ENCODE results near the gene CDV3. TPM values are rescaled to one million over a fixed set of nuclear protein-coding genes. Genes with fewer than 3 reads are reported as not detected.

CDV3 gene
- total RNA-seq, 2 donors from 2014 or later, result 114 to 118 TPM

DNA sequence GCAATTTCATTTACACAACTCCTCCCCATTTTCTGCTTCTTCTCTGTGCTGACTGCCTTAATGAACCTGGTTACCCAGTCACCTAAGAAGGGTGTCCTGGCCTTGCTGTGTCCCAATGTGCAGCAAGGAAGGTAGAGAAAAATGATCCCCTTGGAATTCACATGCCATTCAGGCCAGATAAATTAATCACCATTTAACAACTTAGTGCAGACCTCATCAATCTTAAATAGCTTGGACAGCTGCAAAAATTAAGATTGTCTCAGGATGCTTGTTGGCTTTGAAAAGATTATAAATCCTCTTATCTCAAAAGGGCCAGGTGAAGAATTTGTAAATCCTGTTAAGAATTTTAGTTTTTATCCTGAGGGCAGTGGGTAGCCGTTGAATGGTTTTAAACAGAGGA lies 9.7 kb upstream of the CDV3 start:
- Mint-ChIP-seq H3K27ac (peak overlapping the region; percentile 23), H3K4me1 (peaks cover 15% of the 10 kb centered on the region), H3K36me3 (ENCODE audit: low read depth) (no peaks in the 10 kb centered on the region), H3K4me3 (no peak overlapping the region), H3K27me3 (ENCODE audit: insufficient read depth) (no peaks in the 10 kb centered on the region), H3K9me3 (no peaks in the 10 kb centered on the region)
- WGBS, 2 experiments (ENCODE audit: insufficient coverage in 1 of 2, insufficient read length in 1 of 2), result 60% methylated on average over 1 of the region's 1 CpG; no CpG with 5 or more reads in 1 of the 2 experiments
- Histone ChIP-seq H3K4me3 (ENCODE audit: low read length) (no peak overlapping the region), H3K36me3 (ENCODE audit: control insufficient read depth, insufficient read depth, low read length) (no peaks in the 10 kb centered on the region), H3K9me3 (ENCODE audit: control insufficient read depth, low read length) (no peaks in the 10 kb centered on the region), H3K4me1 (ENCODE audit: control insufficient read depth, insufficient read depth, low read length) (peaks cover 13% of the 10 kb centered on the region), H3K27me3 (ENCODE audit: control insufficient read depth, insufficient read depth, low read length, poor library complexity, severe bottlenecking) (no peaks in the 10 kb centered on the region), H3K9ac (ENCODE audit: extremely low read depth, low read length, poor library complexity, severe bottlenecking) (no peak overlapping the region), H3K27ac (ENCODE audit: low read depth, low read length) (no peak overlapping the region)
- no peak for DNase-seq
- TF ChIP-seq, protein P1, sequence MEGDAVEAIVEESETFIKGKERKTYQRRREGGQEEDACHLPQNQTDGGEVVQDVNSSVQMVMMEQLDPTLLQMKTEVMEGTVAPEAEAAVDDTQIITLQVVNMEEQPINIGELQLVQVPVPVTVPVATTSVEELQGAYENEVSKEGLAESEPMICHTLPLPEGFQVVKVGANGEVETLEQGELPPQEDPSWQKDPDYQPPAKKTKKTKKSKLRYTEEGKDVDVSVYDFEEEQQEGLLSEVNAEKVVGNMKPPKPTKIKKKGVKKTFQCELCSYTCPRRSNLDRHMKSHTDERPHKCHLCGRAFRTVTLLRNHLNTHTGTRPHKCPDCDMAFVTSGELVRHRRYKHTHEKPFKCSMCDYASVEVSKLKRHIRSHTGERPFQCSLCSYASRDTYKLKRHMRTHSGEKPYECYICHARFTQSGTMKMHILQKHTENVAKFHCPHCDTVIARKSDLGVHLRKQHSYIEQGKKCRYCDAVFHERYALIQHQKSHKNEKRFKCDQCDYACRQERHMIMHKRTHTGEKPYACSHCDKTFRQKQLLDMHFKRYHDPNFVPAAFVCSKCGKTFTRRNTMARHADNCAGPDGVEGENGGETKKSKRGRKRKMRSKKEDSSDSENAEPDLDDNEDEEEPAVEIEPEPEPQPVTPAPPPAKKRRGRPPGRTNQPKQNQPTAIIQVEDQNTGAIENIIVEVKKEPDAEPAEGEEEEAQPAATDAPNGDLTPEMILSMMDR (conservative IDR thresholded peaks at IDR 0.05), result no peak

- no peak for DNase-seq
- peaks cover 15% of the 10 kb centered on the region for H3K4me1 Mint-ChIP-seq
- Histone ChIP-seq H3K27me3 (ENCODE audit: control insufficient read depth, insufficient read depth, low read length, poor library complexity, severe bottlenecking) (no peaks in the 10 kb centered on the region), H3K4me1 (ENCODE audit: control insufficient read depth, insufficient read depth, low read length) (peaks cover 13% of the 10 kb centered on the region), H3K4me3 (ENCODE audit: low read length) (no peak overlapping the region), H3K9me3 (ENCODE audit: control insufficient read depth, low read length) (no peaks in the 10 kb centered on the region), H3K9ac (ENCODE audit: extremely low read depth, low read length, poor library complexity, severe bottlenecking) (no peak overlapping the region), H3K27ac (ENCODE audit: low read depth, low read length) (no peak overlapping the region), H3K36me3 (ENCODE audit: control insufficient read depth, insufficient read depth, low read length) (no peaks in the 10 kb centered on the region)
- H3K9me3 Mint-ChIP-seq, result no peaks in the 10 kb centered on the region
- no peaks in the 10 kb centered on the region for H3K27me3 Mint-ChIP-seq (ENCODE audit: insufficient read depth)
- H3K4me3 Mint-ChIP-seq, result no peak overlapping the region
- H3K27ac Mint-ChIP-seq, result no peak overlapping the region
- TF ChIP-seq, protein P1 (conservative IDR thresholded peaks at IDR 0.05), result no peak
- WGBS, 2 experiments (ENCODE audit: insufficient coverage in 1 of 2, insufficient read length in 1 of 2), result 77 to 89% methylated on average over 8 of the region's 8 CpGs
- no peaks in the 10 kb centered on the region for H3K36me3 Mint-ChIP-seq (ENCODE audit: low read depth)
Measured at GRCh38 chr3:133568294-133569014, 5.0 kb upstream of the CDV3 start.

DNA sequence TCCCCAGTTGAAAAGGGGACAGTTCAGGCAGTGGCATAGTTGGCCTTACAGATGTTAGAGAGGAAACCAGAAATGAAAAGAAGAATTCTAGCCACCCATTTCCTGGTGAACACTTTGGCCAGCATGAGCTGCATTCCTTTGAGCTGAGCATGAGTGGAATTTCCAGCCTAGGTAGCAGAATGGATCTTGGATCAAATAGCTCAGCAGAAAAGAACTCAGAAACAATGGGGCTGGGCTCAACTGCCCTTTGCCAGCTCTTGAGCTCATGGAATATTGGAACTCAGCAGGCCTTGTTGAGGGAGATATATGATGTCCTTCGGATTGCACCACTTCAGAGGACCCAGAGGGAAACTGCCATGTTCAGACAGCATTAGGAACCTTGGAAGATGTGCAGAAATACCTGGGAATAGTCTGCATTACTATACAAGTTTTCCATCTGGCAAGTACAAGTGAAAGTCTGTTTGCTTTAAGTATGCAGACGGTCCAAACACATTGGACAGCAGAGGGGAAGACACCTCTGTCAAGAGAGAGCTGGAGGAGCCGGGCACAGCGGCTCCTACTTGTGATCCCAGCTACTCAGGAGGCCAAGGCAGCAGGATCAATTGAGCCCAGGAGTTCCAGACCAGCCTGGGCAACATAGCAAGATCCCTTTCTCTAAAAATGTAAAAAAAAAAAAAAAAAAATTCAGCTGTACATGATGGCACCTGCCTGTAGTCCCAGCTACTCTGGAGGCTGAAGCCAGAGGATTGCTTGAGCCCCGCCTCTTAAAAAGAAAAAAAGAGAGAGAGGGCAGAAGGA lies 3.1 kb upstream of the CDV3 start:
- Histone ChIP-seq H3K9ac (ENCODE audit: extremely low read depth, low read length, poor library complexity, severe bottlenecking) (no peak overlapping the region), H3K36me3 (ENCODE audit: control insufficient read depth, insufficient read depth, low read length) (peaks cover 5% of the 10 kb centered on the region), H3K27me3 (ENCODE audit: control insufficient read depth, insufficient read depth, low read length, poor library complexity, severe bottlenecking) (no peaks in the 10 kb centered on the region), H3K27ac (ENCODE audit: low read depth, low read length) (peak overlapping the region; percentile 54), H3K9me3 (ENCODE audit: control insufficient read depth, low read length) (no peaks in the 10 kb centered on the region), H3K4me1 (ENCODE audit: control insufficient read depth, insufficient read depth, low read length) (peaks cover 4% of the 10 kb centered on the region), H3K4me3 (ENCODE audit: low read length) (no peak overlapping the region)
- no peak for DNase-seq
- Mint-ChIP-seq H3K4me3 (no peak overlapping the region), H3K27me3 (ENCODE audit: insufficient read depth) (no peaks in the 10 kb centered on the region), H3K4me1 (peaks cover 3% of the 10 kb centered on the region), H3K9me3 (no peaks in the 10 kb centered on the region), H3K36me3 (ENCODE audit: low read depth) (peaks cover 3% of the 10 kb centered on the region), H3K27ac (peak overlapping the region; percentile 52)
- TF ChIP-seq, protein P1 (conservative IDR thresholded peaks at IDR 0.05), result no peak
- 94 to 100% methylated on average over 2 to 5 of the region's 5 CpGs for WGBS, 2 experiments (ENCODE audit: insufficient coverage in 1 of 2, insufficient read length in 1 of 2)
